Stomach smooth muscle (tissue), 2 donors: ENCODE data around the gene ZMYND15.

ENCODE experiments used
- H3K27ac ChIP-seq: one replicate; pipeline ENCODE4 v1.7.0; 2013; ENCODE audit warnings: mild to moderate bottlenecking, low read length, inconsistent platforms
- H3K27me3 ChIP-seq, 2 donors: one replicate each; pipeline ENCODE4 v1.7.0; 2013; ENCODE audit warnings: low read length in 2 of 2; ENCODE audit not compliant: insufficient read depth in 2 of 2, control insufficient read depth in 1 of 2
- H3K36me3 ChIP-seq, 2 donors: one replicate each; pipeline ENCODE4 v1.7.0; 2013; ENCODE audit warnings: low read length in 2 of 2; ENCODE audit not compliant: control insufficient read depth in 2 of 2, insufficient read depth in 2 of 2
- H3K4me1 ChIP-seq: one replicate; pipeline ENCODE4 v1.7.0; 2013; ENCODE audit warnings: low read length; ENCODE audit not compliant: control insufficient read depth, insufficient read depth
- H3K4me3 ChIP-seq, 2 donors: one replicate each; pipeline ENCODE4 v1.7.0; 2013; ENCODE audit warnings: low read length in 2 of 2
- H3K9ac ChIP-seq, 2 donors: one replicate each; pipeline ENCODE4 v1.7.0; 2013; ENCODE audit warnings: low read length in 2 of 2, mild to moderate bottlenecking in 1 of 2
- H3K9me3 ChIP-seq, 2 donors: one replicate each; pipeline ENCODE4 v1.7.0; 2013; ENCODE audit warnings: low read length in 2 of 2; ENCODE audit not compliant: control insufficient read depth in 2 of 2
- donor health status: healthy.
- donor health status: Pancreatic carcinoma.

The ZMYND15 gene

DNA sequence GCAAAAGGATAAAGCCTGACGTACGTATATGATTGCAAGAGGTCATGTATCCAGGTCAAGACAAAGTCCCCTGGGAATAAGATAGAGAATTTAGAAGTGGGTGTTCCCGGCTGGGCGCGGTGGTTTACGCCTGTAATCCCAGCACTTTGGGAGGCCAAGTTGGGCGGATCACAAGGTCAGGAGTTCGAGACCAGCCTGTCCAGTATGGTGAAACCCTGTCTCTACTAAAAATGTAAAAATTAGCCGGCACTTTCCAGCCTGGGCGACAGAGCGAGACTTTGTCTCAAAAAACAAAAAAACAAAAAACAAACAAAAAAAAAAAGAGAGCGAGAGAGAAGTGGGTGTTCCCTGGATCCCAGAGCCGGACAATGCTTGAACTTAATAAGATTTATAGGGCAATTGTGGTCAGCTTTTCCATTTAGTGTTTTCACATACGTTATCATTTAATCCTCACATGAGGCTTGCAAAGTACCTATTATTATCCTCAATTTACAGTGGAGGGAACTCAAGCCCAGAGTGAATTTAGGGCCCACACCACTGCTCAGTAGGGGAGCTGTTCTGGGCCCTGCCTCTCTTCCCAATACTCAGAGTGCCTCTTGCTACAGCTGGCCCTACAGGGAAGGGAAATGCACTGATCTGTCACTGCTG lies 48.6 kb downstream of the ZMYND15 start:
- Histone ChIP-seq H3K4me3 (peak overlapping the region in 1 of 2 donors; percentile 86), H3K27ac (no peak overlapping the region), H3K27me3 (peaks cover 10 to 13% of the 10 kb centered on the region in 2 donors), H3K9ac (peak overlapping the region in 1 of 2 donors; percentile 21), H3K9me3 (no peaks in the 10 kb centered on the region), H3K4me1 (peaks cover 35% of the 10 kb centered on the region), H3K36me3 (no peaks in the 10 kb centered on the region)

DNA sequence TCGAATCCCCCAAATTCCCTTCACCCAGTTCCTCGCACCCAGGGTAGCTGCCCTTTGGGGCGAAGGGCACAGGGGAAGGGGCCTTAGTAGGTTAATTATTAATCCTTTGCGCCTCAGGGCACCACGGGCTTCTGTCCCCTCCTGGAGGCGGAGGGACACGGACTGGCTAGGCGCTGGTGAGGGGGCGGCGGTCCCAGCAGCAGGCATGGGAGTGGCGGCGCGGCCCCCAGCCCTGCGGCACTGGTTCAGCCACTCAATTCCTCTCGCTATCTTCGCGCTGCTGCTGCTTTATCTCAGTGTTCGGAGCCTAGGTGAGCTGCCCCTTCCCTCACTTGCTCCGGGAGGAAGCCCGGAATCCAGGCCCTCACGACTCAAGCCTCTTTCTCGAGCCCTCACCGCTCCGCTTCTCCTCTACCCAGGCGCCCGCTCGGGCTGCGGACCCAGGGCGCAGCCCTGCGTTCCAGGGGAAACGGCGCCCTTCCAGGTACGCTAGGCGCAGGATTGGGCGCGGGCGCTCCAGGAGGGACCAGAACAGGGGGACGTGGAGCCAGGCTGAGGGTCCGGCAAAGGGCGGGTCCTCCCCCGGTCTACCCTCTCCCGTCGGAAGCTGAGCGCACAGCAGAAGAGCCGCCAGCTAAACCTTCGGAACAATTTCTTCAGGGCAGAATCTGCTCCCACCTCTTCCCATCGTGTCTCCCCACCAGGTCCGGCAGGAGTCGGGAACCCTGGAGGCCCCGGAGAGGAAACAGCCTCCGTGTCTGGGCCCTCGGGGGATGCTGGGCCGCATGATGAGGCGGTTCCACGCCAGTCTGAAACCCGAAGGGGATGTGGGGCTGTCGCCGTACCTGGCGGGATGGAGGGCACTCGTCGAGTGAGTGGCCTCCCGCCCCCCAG lies 49.4 kb downstream of the ZMYND15 start, which contains the start of gene GLTPD2:
GLTPD2 (plus strand) TSS at position 158 of the 894 bp plus-strand sequence; CDS start at position 206, 48 bp downstream.
- Histone ChIP-seq H3K9ac (peak within 1 kb of the TSS; percentile 85 to 87), H3K4me3 (peak within 1 kb of the TSS; percentile 77 to 86), H3K27me3 (peaks cover 7 to 10% of the 10 kb centered on the region in 2 donors), H3K9me3 (no peaks in the 10 kb centered on the region), H3K4me1 (peaks cover 35% of the 10 kb centered on the region), H3K27ac (peak within 1 kb of the TSS; percentile 84), H3K36me3 (no peaks in the 10 kb centered on the region)

DNA sequence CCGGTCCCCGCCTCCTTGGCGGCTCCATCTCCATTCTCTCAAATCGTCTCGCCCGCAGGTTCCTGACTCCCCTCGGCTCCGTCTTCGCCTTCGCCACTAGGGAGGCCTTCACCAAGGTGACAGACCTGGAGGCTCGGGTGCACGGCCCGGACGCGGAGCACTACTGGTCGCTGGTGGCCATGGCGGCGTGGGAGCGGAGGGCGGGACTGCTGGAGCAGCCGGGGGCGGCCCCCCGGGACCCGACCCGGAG lies 50.0 kb downstream of the ZMYND15 start:
- H3K4me1 ChIP-seq = peaks cover 35% of the 10 kb centered on the region
- H3K4me3 ChIP-seq = peak overlapping the region; percentile 77 to 86
- peak overlapping the region; percentile 85 to 87 for H3K9ac ChIP-seq
- H3K9me3 ChIP-seq = no peaks in the 10 kb centered on the region
- peaks cover 5 to 7% of the 10 kb centered on the region in 2 donors for H3K27me3 ChIP-seq
- peak overlapping the region; percentile 84 for H3K27ac ChIP-seq
- no peaks in the 10 kb centered on the region for H3K36me3 ChIP-seq

DNA sequence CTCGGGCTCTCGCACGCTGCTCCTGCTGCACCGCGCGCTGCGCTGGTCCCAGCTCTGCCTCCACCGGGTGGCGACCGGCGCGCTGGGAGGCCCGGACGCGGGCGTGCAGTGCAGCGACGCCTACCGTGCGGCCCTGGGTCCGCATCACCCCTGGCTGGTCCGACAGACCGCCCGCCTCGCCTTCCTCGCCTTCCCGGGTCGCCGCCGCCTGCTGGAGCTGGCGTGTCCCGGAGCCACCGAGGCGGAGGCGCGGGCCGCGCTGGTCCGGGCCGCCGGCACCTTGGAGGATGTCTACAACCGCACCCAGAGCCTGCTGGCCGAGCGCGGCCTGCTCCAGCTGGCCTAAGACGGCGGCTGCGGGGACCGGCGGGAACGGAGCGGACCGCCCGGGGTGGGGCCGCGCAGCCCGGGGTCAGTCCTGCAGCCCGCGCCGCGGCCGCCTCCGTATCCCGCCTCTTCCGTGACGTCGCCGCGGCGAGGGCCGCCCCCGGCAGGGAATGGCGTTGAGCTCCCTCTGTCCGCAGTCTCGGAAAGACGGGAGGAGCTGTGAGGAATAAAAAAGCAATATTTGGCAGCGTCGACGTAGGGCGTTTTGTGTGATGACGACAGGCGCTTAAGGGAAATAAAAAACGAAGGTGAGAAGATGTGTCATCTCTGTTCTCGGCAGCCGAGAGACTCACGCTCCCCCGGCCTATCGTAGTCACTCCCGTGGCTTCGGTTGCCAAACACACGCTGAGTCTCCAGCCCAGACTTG lies 50.5 kb downstream of the ZMYND15 start:
- H3K4me1 ChIP-seq = peaks cover 34% of the 10 kb centered on the region
- peak overlapping the region; percentile 85 to 87 for H3K9ac ChIP-seq
- peak overlapping the region; percentile 84 for H3K27ac ChIP-seq
- H3K9me3 ChIP-seq = no peaks in the 10 kb centered on the region
- H3K36me3 ChIP-seq = no peaks in the 10 kb centered on the region
- H3K4me3 ChIP-seq = peak overlapping the region; percentile 77 to 86
- H3K27me3 ChIP-seq = peaks cover 3 to 7% of the 10 kb centered on the region in 2 donors

DNA sequence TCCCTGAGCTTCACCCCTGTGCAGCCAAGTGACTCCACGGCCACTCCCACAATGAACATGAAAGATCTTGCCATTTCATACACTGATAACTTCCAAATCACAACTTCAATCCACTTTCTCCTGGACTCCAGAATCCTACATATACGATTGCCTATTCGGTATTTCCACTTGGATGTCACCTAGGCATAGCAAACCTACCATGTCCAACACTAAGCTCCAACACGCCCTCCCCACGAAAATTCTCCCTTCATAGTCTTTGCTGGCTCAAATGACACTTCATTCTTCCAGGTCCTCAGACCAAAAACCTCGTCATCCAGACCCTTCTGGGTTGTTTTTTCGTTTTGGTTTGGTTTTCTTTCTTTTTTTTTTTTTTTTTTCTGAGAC lies 51.1 kb downstream of the ZMYND15 start:
- H3K27me3 ChIP-seq = peaks cover 1 to 2% of the 10 kb centered on the region in 2 donors
- peak overlapping the region; percentile 84 for H3K27ac ChIP-seq
- H3K36me3 ChIP-seq = no peaks in the 10 kb centered on the region
- peak overlapping the region; percentile 77 to 86 for H3K4me3 ChIP-seq
- peaks cover 28% of the 10 kb centered on the region for H3K4me1 ChIP-seq
- H3K9ac ChIP-seq = peak overlapping the region; percentile 85 to 87
- no peaks in the 10 kb centered on the region for H3K9me3 ChIP-seq

DNA sequence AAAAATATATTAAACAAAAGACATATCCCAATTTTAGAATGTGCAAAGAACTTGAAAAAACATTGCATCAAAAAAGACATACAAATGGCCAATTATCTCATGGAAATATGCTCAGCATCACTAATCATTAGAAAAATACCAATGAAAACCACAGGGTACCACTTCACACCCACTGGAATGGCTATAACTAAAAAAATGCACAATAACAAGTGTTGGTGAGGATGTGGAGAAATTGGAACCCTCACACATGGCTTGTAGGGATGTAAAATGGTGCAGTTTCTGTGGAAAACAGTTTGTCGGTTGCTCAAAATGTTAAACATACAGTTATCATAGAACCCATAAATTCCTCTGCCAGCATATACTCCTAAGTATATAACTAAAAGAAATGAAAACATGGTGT lies 55.5 kb downstream of the ZMYND15 start:
- peaks cover 16 to 17% of the 10 kb centered on the region in 2 donors for H3K36me3 ChIP-seq
- H3K27ac ChIP-seq = no peak overlapping the region
- no peaks in the 10 kb centered on the region for H3K9me3 ChIP-seq
- peak overlapping the region in 1 of 2 donors; percentile 100 for H3K4me3 ChIP-seq
- H3K4me1 ChIP-seq = peaks cover 16% of the 10 kb centered on the region
- no peak overlapping the region for H3K9ac ChIP-seq
- no peaks in the 10 kb centered on the region for H3K27me3 ChIP-seq
